DOHH2 (cell line): ENCODE data around the gene VILL.

ENCODE experiments used
- CTCF ChIP-seq: fragments of 200-600 bp; sonication (generic); IDR thresholded peaks from one replicate; pipeline ENCODE4 v1.5.1; 2014; ENCODE audit warnings: antibody characterized with exemption, mild to moderate bottlenecking, low read depth, low read length; ENCODE audit not compliant: poor library complexity, severe bottlenecking
- EZH2phosphoT487 ChIP-seq: fragments of 200-600 bp; sonication (generic); IDR thresholded peaks from 2 replicates; pipeline ENCODE4 v1.6.1; 2017; ENCODE audit warnings: borderline replicate concordance, mild to moderate bottlenecking, antibody characterized with exemption, low read length, moderate library complexity, mixed read lengths

DNA sequence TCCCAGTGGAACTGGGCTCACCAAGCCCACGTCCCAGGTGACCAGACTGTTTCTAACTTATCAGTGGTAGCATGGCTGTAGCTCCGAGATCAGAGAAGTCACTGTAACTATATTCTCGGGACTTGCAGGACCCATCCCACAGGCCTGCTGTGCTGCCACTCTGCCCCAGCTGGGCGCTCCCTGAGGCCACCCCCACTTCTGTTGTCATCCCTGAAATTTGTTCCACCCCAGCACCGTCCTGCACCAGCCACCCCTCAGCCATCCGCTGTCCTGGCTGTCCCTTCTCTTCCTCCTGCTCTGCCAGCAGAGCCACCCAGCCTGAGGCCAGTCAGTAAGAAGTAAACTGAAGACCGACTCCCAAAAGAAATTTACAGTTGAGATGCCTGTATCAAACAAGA lies 33.0 kb upstream of the VILL start:
- TF ChIP-seq CTCF (no peak), EZH2phosphoT487 (no peak)
